Ovary (tissue), 9 donors: ENCODE data around the gene ZNF775. TPM values are rescaled to one million over a fixed set of nuclear protein-coding genes. Genes with fewer than 3 reads are reported as not detected.

Experiments
- DNase-seq, 5 donors: peaks; one replicate each; pipeline ENCODE4 v3.0.0-alpha.2; 2019 to 2020
- H3K27ac ChIP-seq, 2 donors: fragments of 200-600 bp; one replicate each; pipeline versions ENCODE4 v1.5.1 to v1.8.0; 2019 to 2022
- H3K27me3 ChIP-seq: fragments of 200-600 bp; one replicate; pipeline ENCODE4 v1.8.0; 2022
- H3K36me3 ChIP-seq: fragments of 200-600 bp; sonication (generic); one replicate; pipeline ENCODE4 v1.5.1; 2019
- H3K4me1 ChIP-seq: one replicate; pipeline ENCODE4 v1.8.1; 2013; ENCODE audit warnings: mild to moderate bottlenecking, moderate library complexity; ENCODE audit not compliant: insufficient read depth
- H3K4me3 ChIP-seq: fragments of 200-600 bp; sonication (generic); one replicate; pipeline ENCODE4 v1.5.1; 2017
- H3K9me3 ChIP-seq, 2 donors: fragments of 200-600 bp in 1 of 2; sonication (generic) in 1 of 2; one replicate each; pipeline versions ENCODE4 v1.5.1 to v1.8.1; 2013 to 2019; ENCODE audit warnings: mild to moderate bottlenecking in 1 of 2, moderate library complexity in 1 of 2
- EP300 ChIP-seq: sonication (generic); formaldehyde crosslinking; IDR thresholded peaks from one replicate; pipeline ENCODE4 v1.6.1; 2017; ENCODE audit warnings: antibody characterized with exemption
- POLR2A ChIP-seq: fragments of 450-650 bp; IDR thresholded peaks from one replicate; pipeline ENCODE4 v1.6.1; 2017; ENCODE audit warnings: antibody characterized with exemption, mild to moderate bottlenecking, moderate library complexity
- WGBS, 3 donors: extraction: QIAGEN DNeasy Blood & Tissue Kit in 1 of 3; methylation state at CpG; one replicate each; pipeline versions ENCODE4 v1.1.5 to v1.1.7; 2013 to 2017; 5-methylcytosine and 5-hydroxymethylcytosine counted together
- intact Hi-C, 4 donors: fragments of 100-400 bp; cut with DNase I; formaldehyde crosslinking; loops; one replicate each; pipeline versions ENCODE4 v1.11.0 to v1.15.1; 2022 to 2023
- polyA plus RNA-seq, 2 donors: library from polyadenylated mRNA; stranded (reverse); fragments of 200-250 nt in 1 of 2; fragments of 350-450 nt in 1 of 2; fragmentation: Illumina TruSeq in 1 of 2; extraction: RNeasy Lipid Tissue Mini Kit (QIAGEN cat#74804) in 1 of 2; gene quantifications; one replicate each; pipeline ENCODE4 v1.2.3, GENCODE V29; 2013 to 2014
- total RNA-seq, 7 donors: library from RNA; depleted of rRNA in 2 of 7; stranded (reverse); fragments of >200 nt in 2 of 7; fragmentation: NEBNext Ultra II Directional in 3 of 7; extraction: Animal tissue kit (Norgen Biotek cat#: 25700) in 3 of 7; gene quantifications; one replicate each; pipeline versions ENCODE4 v1.1.0 to v1.2.4, GENCODE V29; 2016 to 2023
- TF ChIP-seq, protein P1 (sequence below), 3 donors: fragments of 450-650 bp in 2 of 3; fragments of 200-600 bp in 1 of 3; IDR thresholded peaks; one replicate each; pipeline versions ENCODE4 v1.5.1 to v1.8.0; 2016 to 2022; ENCODE audit warnings: antibody characterized with exemption in 3 of 3, mild to moderate bottlenecking in 1 of 3
- donor health status: DM: no; HTN: no; CAD: no; lungs with moderate emphysema.
- donor health status: DM: no; HTN: no; CAD: no.
- donor health status: Bipolar disorder and iron deficiency.
- donor health status: DM: yes; HTN: yes; CAD: no.
- donor health status: DM: no; HTN: no; CAD: no.
- donor health status: DM: yes; HTN: yes; CAD: no.

ZNF775 gene
- total and polyA plus RNA-seq, 9 donors: 0.28 to 13.9 (median 10.9) TPM

DNA sequence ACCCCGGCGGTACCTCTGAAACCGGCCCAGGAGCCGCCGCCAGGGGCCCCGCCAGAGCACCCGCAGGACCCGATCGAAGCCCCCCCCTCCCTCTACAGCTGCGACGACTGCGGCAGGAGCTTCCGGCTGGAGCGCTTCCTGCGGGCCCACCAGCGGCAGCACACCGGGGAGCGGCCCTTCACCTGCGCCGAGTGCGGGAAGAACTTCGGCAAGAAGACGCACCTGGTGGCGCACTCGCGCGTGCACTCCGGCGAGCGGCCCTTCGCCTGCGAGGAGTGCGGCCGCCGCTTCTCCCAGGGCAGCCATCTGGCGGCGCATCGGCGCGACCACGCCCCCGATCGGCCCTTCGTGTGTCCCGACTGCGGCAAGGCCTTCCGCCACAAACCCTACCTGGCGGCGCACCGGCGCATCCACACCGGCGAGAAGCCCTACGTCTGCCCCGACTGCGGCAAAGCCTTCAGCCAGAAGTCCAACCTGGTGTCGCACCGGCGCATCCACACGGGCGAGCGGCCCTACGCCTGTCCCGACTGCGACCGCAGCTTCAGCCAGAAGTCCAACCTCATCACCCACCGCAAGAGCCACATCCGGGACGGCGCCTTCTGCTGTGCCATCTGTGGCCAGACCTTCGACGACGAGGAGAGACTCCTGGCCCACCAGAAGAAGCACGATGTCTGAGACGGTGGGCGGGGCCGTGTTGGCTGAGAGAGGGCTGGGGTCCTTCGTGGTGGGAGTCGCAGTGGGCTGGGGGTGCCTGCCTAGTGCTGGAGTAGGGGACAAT, 6.7 kb upstream of the ZNF775 start:
- DNase-seq: peak in 1 of 5 donors; percentile 43
- Histone ChIP-seq H3K4me1 (peaks cover 6% of the 10 kb centered on the region), H3K27ac (no peak overlapping the region), H3K9me3 (no peaks in the 10 kb centered on the region), H3K27me3 (no peaks in the 10 kb centered on the region), H3K36me3 (no peaks in the 10 kb centered on the region), H3K4me3 (no peak overlapping the region)
- TF ChIP-seq, protein P1, sequence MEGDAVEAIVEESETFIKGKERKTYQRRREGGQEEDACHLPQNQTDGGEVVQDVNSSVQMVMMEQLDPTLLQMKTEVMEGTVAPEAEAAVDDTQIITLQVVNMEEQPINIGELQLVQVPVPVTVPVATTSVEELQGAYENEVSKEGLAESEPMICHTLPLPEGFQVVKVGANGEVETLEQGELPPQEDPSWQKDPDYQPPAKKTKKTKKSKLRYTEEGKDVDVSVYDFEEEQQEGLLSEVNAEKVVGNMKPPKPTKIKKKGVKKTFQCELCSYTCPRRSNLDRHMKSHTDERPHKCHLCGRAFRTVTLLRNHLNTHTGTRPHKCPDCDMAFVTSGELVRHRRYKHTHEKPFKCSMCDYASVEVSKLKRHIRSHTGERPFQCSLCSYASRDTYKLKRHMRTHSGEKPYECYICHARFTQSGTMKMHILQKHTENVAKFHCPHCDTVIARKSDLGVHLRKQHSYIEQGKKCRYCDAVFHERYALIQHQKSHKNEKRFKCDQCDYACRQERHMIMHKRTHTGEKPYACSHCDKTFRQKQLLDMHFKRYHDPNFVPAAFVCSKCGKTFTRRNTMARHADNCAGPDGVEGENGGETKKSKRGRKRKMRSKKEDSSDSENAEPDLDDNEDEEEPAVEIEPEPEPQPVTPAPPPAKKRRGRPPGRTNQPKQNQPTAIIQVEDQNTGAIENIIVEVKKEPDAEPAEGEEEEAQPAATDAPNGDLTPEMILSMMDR (IDR thresholded peaks at IDR 0.05): no peak
- TF ChIP-seq POLR2A: no peak
- TF ChIP-seq EP300: no peak
- 83 to 84% (median 83%) methylated on average over 69 to 79 of the region's 79 CpGs for WGBS, 3 donors
- intact Hi-C loops: no loop called here

- Histone ChIP-seq H3K27ac (no peak overlapping the region), H3K9me3 (no peaks in the 10 kb centered on the region), H3K4me3 (no peak overlapping the region), H3K27me3 (no peaks in the 10 kb centered on the region), H3K4me1 (peaks cover 6% of the 10 kb centered on the region), H3K36me3 (no peaks in the 10 kb centered on the region)
- intact Hi-C loops: no loop called here
- peak in 1 of 5 donors; percentile 32 for DNase-seq
- no peak for TF ChIP-seq POLR2A
- TF ChIP-seq EP300: no peak
- WGBS, 3 donors: 70 to 83% (median 76%) methylated on average over 21 of the region's 21 CpGs
These were observed 5.9 kb upstream of the ZNF775 start for GRCh38 chr7:150373049-150373801.

DNA sequence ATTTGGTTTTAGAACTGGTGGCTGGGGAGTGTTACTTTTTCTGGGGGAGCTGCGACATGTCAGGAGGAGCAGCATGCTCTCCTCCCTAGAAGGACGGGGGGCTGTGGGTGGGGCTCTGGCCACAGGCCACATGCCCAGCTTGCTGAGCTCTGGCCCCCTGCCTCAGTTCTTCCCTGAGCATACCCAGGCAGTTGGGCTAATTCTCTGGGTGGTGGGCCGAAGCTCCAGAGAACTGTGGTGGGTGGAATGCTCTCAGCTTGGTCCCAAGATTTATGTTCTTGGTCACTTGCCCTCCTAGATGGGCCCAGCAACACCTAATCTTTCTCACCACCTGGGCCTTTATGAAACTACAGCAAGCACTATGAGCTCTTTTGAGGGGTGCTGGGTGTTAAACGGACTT, 5.1 kb upstream of the ZNF775 start:
- intact Hi-C loops: no loop called here
- H3K4me1 ChIP-seq: peaks cover 6% of the 10 kb centered on the region
- no peaks in the 10 kb centered on the region for H3K36me3 ChIP-seq

GRCh38 chr7:150374472-150374871, 4.7 kb upstream of the ZNF775 start:
- intact Hi-C loops: no loop called here
- Histone ChIP-seq H3K27me3 (no peaks in the 10 kb centered on the region), H3K9me3 (no peaks in the 10 kb centered on the region), H3K36me3 (no peaks in the 10 kb centered on the region), H3K27ac (no peak overlapping the region), H3K4me1 (peaks cover 6% of the 10 kb centered on the region), H3K4me3 (no peak overlapping the region)
- TF ChIP-seq POLR2A (no peak), EP300 (no peak)
- TF ChIP-seq, protein P1 (IDR thresholded peaks at IDR 0.05): no peak
- peak in 1 of 5 donors; percentile 12 for DNase-seq
- WGBS, 3 donors: 92 to 99% (median 92%) methylated on average over 5 of the region's 5 CpGs

More for the DNA sequence above, 5.1 kb upstream of the ZNF775 start:
- no peak overlapping the region for H3K27ac ChIP-seq
- H3K27me3 ChIP-seq: no peaks in the 10 kb centered on the region
- WGBS, 3 donors: 81 to 87% (median 85%) methylated on average over 3 to 4 of the region's 4 CpGs
- peak in 1 of 5 donors; percentile 31 for DNase-seq
- no peak overlapping the region for H3K4me3 ChIP-seq
- no peaks in the 10 kb centered on the region for H3K9me3 ChIP-seq
- TF ChIP-seq POLR2A (no peak), EP300 (no peak)
- TF ChIP-seq, protein P1 (IDR thresholded peaks at IDR 0.05): no peak
